GM12892 (cell line): ENCODE measurements around the gene CHMP4B.

Experiments used
- POLR2A ChIP-seq: IDR thresholded peaks from 2 replicates; pipeline ENCODE4 v1.6.1; 2011; ENCODE audit warnings: low read depth, low read length, control low read depth
- POLR2AphosphoS5 ChIP-seq: IDR thresholded peaks from 2 replicates; pipeline ENCODE4 v1.6.1; 2011; ENCODE audit warnings: low read depth, low read length, control low read depth

GRCh38 chr20:33869283-33869682 is 58.1 kb downstream of the CHMP4B start:
- TF ChIP-seq POLR2AphosphoS5 = no peak
- no peak for TF ChIP-seq POLR2A
